ENCODE measurements around the gene GDF7. TPM values are rescaled to one million over a fixed set of nuclear protein-coding genes. Genes with fewer than 3 reads are reported as not detected.

The GDF7 gene
- total RNA-seq, 3 donors from 2014 or later, result 0.14 to 0.73 (median 0.14) TPM

DNA sequence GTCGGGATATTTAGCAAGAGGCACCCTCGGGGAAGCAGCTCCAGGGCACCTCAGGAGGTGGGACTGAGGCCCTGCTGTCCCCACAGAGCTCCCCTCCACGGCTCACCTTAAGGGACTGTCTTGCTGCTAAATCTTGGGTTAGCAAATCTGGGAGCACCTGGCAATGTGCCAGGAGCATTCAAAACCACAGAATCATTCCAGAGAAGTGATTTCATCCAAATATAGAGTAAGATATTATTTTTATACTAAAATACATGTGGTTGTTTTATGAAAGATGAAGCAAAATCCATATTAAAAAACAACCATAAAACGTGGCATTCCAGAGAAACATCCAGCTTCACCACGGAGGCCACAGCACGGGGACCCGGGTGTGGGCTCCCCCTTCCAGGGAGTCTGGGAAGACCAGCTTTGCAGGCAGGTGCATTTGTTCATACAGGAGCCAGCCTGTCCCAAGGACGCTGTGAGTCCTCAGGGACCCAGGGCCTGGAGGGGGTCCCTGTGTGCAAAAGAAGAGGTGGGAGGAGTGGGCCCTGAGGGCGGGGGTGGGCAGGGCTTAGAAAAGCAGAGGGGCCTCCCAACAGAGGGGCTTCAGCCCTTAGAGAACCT is 32.3 kb upstream of the GDF7 start:
- ATAC-seq, result no peak
- TF ChIP-seq, protein P1, sequence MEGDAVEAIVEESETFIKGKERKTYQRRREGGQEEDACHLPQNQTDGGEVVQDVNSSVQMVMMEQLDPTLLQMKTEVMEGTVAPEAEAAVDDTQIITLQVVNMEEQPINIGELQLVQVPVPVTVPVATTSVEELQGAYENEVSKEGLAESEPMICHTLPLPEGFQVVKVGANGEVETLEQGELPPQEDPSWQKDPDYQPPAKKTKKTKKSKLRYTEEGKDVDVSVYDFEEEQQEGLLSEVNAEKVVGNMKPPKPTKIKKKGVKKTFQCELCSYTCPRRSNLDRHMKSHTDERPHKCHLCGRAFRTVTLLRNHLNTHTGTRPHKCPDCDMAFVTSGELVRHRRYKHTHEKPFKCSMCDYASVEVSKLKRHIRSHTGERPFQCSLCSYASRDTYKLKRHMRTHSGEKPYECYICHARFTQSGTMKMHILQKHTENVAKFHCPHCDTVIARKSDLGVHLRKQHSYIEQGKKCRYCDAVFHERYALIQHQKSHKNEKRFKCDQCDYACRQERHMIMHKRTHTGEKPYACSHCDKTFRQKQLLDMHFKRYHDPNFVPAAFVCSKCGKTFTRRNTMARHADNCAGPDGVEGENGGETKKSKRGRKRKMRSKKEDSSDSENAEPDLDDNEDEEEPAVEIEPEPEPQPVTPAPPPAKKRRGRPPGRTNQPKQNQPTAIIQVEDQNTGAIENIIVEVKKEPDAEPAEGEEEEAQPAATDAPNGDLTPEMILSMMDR (IDR thresholded peaks at IDR 0.05), result no peak

GRCh38 chr2:20635113-20635510 is 31.8 kb upstream of the GDF7 start:
- peak; percentile 42 to 55 (median 53) for DNase-seq
- ATAC-seq, result no peak
- Histone ChIP-seq H3K36me3 (ENCODE audit: low read depth) (no peaks in the 10 kb centered on the region), H3K4me1 (ENCODE audit: low read depth) (peaks cover 19% of the 10 kb centered on the region), H3K9me3 (no peaks in the 10 kb centered on the region), H3K4me3 (no peak overlapping the region)
- TF ChIP-seq, protein P1 (IDR thresholded peaks at IDR 0.05), result no peak
- intact Hi-C loops (cut with DNase I, micrococcal nuclease), result loop anchor here (5.0 to 10.0 kb wide), 3 partner anchors 188 to 243 kb away; partner anchors contain the start of gene RHOB (in 2 of the 2)

More for the DNA sequence above, 32.3 kb upstream of the GDF7 start:
- Histone ChIP-seq H3K4me3 (no peak overlapping the region), H3K9me3 (no peaks in the 10 kb centered on the region), H3K4me1 (ENCODE audit: low read depth) (peaks cover 19% of the 10 kb centered on the region), H3K36me3 (ENCODE audit: low read depth) (no peaks in the 10 kb centered on the region)
- peak; percentile 39 to 51 (median 39) for DNase-seq
- intact Hi-C loops (cut with DNase I, micrococcal nuclease), result loop anchor here (5.0 to 10.0 kb wide), 3 partner anchors 187 to 242 kb away; partner anchors contain the start of gene RHOB (in 2 of the 2)

DNA sequence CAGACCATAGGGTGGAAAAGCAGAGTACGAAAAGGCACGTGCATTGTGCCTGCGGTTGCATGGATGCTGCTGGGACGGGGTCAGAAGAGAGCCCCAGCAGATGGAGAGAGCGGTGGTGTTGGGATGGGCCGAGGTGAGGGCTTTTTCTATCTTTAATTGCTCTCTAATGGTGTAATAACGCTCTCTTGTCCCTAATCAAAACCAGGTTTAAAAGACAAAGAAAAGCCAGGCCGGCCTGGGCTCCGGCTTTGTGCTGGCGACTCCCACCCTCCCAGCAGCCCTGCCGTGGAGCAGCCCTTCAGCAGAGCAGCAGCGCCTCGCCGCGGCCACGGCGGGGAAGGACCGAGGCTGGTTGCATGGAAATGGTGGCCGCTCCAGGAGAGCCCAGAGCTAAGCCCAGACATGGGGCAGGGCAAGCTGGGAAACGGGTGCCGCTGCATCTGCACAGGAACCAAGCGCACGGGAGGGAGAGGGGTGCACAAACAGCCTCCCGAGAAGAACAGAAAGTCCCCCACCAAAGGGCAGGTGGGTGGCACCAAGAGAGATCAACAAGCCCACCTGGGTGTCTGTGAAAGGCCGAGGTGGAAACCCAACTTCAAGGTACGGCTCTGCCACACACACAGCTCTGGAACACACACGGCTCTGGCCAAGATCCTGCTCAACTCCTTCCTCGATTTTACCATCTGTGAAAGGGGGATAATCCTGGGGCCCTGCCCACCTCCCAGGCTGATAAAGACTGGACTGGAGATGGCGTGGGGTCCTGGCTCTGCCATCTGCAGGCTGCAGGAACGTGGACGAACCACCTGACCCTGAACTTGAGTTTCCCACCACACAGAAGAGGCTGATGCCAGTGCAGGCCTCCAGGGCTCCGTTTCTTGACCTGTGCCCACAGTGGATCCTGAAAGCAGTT is 31.0 kb upstream of the GDF7 start:
- intact Hi-C loops (cut with DNase I, micrococcal nuclease), result loop anchor here (5.0 to 10.0 kb wide), 3 partner anchors 189 to 244 kb away; partner anchors contain the start of gene RHOB (in 2 of the 2)
- Histone ChIP-seq H3K9me3 (no peaks in the 10 kb centered on the region), H3K36me3 (ENCODE audit: low read depth) (no peaks in the 10 kb centered on the region), H3K4me3 (no peak overlapping the region), H3K4me1 (ENCODE audit: low read depth) (peaks cover 19% of the 10 kb centered on the region)
- ATAC-seq (peak; percentile 73), DNase-seq (peak; percentile 85 to 92 (median 90))
- TF ChIP-seq, protein P1 (IDR thresholded peaks at IDR 0.05), result peak; percentile 84

DNA sequence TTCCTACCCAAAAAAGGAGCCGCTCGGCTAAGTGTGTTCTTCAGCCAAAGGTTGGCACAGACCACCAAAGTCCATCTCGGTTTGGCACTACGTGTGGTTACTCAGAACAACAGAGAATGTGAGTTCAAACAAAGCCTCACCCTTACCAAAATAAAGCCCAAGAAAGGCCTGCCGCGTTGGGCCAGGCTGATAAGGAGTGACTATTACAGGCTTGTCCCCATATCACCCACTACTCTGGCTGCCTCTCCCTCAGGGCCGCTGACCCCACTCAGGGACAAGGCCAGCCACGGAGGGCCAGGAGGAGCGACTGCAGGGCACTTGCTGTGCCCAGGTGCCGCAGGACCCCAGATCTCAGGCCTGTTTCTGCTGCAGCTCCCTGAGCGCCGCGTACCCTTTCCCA is 29.8 kb upstream of the GDF7 start:
- no peaks in the 10 kb centered on the region for H3K36me3 ChIP-seq (ENCODE audit: low read depth)
- DNase-seq, result peak in 2 of 3 donors; percentile 30 to 39

GRCh38 chr2:20638014-20638413 is 28.9 kb upstream of the GDF7 start:
- ATAC-seq, result no peak
- no peaks in the 10 kb centered on the region for H3K9me3 ChIP-seq
- TF ChIP-seq, protein P1 (IDR thresholded peaks at IDR 0.05), result no peak
- DNase-seq, result peak in 1 of 3 donors; percentile 32
- peaks cover 19% of the 10 kb centered on the region for H3K4me1 ChIP-seq (ENCODE audit: low read depth)
- intact Hi-C loops (cut with DNase I, micrococcal nuclease), result loop anchor here (5.0 to 10.0 kb wide), 3 partner anchors 191 to 246 kb away; partner anchors contain the start of gene RHOB (in 2 of the 2)
- no peaks in the 10 kb centered on the region for H3K36me3 ChIP-seq (ENCODE audit: low read depth)
- no peak overlapping the region for H3K4me3 ChIP-seq

More for the DNA sequence above, 29.8 kb upstream of the GDF7 start:
- Histone ChIP-seq H3K4me1 (ENCODE audit: low read depth) (peaks cover 19% of the 10 kb centered on the region), H3K9me3 (no peaks in the 10 kb centered on the region), H3K4me3 (no peak overlapping the region)
- TF ChIP-seq, protein P1 (IDR thresholded peaks at IDR 0.05), result no peak
- no peak for ATAC-seq
- intact Hi-C loops (cut with DNase I, micrococcal nuclease), result loop anchor here (5.0 to 10.0 kb wide), 3 partner anchors 190 to 245 kb away; partner anchors contain the start of gene RHOB (in 2 of the 2)
